WERI-Rb-1 (cell line): Measurements from ENCODE around the gene CDIPT.

Experiments used
- DNase-seq: peaks from one replicate; pipeline ENCODE4 v3.0.0-alpha.2; 2020
- H3K27ac ChIP-seq: fragments of 250-450 bp; sonication (Bioruptor Pico); 2 replicates; pipeline ENCODE4 v1.5.1; 2020; ENCODE audit warnings: mild to moderate bottlenecking, moderate library complexity
- H3K27me3 ChIP-seq: fragments of 250-450 bp; sonication (Bioruptor Pico); 2 replicates; pipeline ENCODE4 v1.5.1; 2021; ENCODE audit warnings: mild to moderate bottlenecking, low read depth, moderate library complexity; ENCODE audit not compliant: insufficient read depth, severe bottlenecking
- H3K36me3 ChIP-seq: fragments of 250-450 bp; sonication (Bioruptor Pico); 2 replicates; pipeline ENCODE4 v1.5.1; 2020; ENCODE audit warnings: mild to moderate bottlenecking, moderate library complexity
- H3K4me3 ChIP-seq: 2 replicates; pipeline ENCODE4 v1.5.1; 2011; ENCODE audit warnings: low read depth, mild to moderate bottlenecking, control low read depth, low read length
- H3K9me3 ChIP-seq: fragments of 250-450 bp; sonication (Bioruptor Pico); 2 replicates; pipeline ENCODE4 v1.5.1; 2021; ENCODE audit warnings: mild to moderate bottlenecking, moderate library complexity; ENCODE audit not compliant: severe bottlenecking
- TF ChIP-seq, protein P1 (sequence below): IDR thresholded peaks from 2 replicates; pipeline ENCODE4 v1.5.1; 2011; ENCODE audit warnings: low read depth, mild to moderate bottlenecking, control low read depth, inconsistent platforms, low read length

CDIPT gene

GRCh38 chr16:29821643-29822115, 41.3 kb downstream of the CDIPT start:
- H3K36me3 ChIP-seq: peaks cover 27% of the 10 kb centered on the region
- DNase-seq: no peak
- TF ChIP-seq, protein P1, sequence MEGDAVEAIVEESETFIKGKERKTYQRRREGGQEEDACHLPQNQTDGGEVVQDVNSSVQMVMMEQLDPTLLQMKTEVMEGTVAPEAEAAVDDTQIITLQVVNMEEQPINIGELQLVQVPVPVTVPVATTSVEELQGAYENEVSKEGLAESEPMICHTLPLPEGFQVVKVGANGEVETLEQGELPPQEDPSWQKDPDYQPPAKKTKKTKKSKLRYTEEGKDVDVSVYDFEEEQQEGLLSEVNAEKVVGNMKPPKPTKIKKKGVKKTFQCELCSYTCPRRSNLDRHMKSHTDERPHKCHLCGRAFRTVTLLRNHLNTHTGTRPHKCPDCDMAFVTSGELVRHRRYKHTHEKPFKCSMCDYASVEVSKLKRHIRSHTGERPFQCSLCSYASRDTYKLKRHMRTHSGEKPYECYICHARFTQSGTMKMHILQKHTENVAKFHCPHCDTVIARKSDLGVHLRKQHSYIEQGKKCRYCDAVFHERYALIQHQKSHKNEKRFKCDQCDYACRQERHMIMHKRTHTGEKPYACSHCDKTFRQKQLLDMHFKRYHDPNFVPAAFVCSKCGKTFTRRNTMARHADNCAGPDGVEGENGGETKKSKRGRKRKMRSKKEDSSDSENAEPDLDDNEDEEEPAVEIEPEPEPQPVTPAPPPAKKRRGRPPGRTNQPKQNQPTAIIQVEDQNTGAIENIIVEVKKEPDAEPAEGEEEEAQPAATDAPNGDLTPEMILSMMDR: no peak
- peak overlapping the region; percentile 41 for H3K27ac ChIP-seq
- no peaks in the 10 kb centered on the region for H3K27me3 ChIP-seq
- H3K4me3 ChIP-seq: no peak overlapping the region
- no peaks in the 10 kb centered on the region for H3K9me3 ChIP-seq

- TF ChIP-seq, protein P1: no peak
- no peaks in the 10 kb centered on the region for H3K27me3 ChIP-seq
- peak overlapping the region; percentile 34 for H3K4me3 ChIP-seq
- peak overlapping the region; percentile 41 for H3K27ac ChIP-seq
- DNase-seq: no peak
- peaks cover 27% of the 10 kb centered on the region for H3K36me3 ChIP-seq
- H3K9me3 ChIP-seq: no peaks in the 10 kb centered on the region
Observed at GRCh38 chr16:29820730-29821642, 42.0 kb downstream of the CDIPT start.

- peaks cover 27% of the 10 kb centered on the region for H3K36me3 ChIP-seq
- H3K27ac ChIP-seq: peak within 1 kb of the TSS; percentile 41
- peak within 1 kb of the TSS; percentile 34 for H3K4me3 ChIP-seq
- H3K9me3 ChIP-seq: no peaks in the 10 kb centered on the region
- TF ChIP-seq, protein P1: no peak
- DNase-seq: peak; percentile 72
- H3K27me3 ChIP-seq: no peaks in the 10 kb centered on the region
Observed at GRCh38 chr16:29820271-29820701, 42.7 kb downstream of the CDIPT start, which contains the start of gene MVP. TSS of gene MVP (plus strand) at chr16:29820462. CDS start at chr16:29830550, 10,088 bp downstream.

- Histone ChIP-seq H3K36me3 (peaks cover 27% of the 10 kb centered on the region), H3K9me3 (no peaks in the 10 kb centered on the region), H3K27ac (peak overlapping the region; percentile 23), H3K4me3 (no peak overlapping the region), H3K27me3 (no peaks in the 10 kb centered on the region)
- TF ChIP-seq, protein P1: peak; percentile 58
- no peak for DNase-seq
Observed at GRCh38 chr16:29819506-29819905, 43.5 kb downstream of the CDIPT start.

GRCh38 chr16:29818082-29818481, 44.9 kb downstream of the CDIPT start:
- Histone ChIP-seq H3K9me3 (no peaks in the 10 kb centered on the region), H3K27ac (no peak overlapping the region), H3K4me3 (no peak overlapping the region), H3K36me3 (peaks cover 27% of the 10 kb centered on the region), H3K27me3 (no peaks in the 10 kb centered on the region)
- TF ChIP-seq, protein P1: no peak
- no peak for DNase-seq
